SU-DHL-6 (cell line): ENCODE data around the gene GRM7.

ENCODE experiments used
- CTCF ChIP-seq: fragments of 200-600 bp; sonication (generic); IDR thresholded peaks from one replicate; pipeline ENCODE4 v1.5.1; 2017; ENCODE audit warnings: antibody characterized with exemption, mild to moderate bottlenecking, low read length, moderate library complexity; ENCODE audit not compliant: insufficient read depth, poor library complexity, severe bottlenecking
- EZH2phosphoT487 ChIP-seq: fragments of 200-600 bp; sonication (generic), shearing (Covaris generic); conservative IDR thresholded peaks from 2 replicates; pipeline ENCODE4 v1.6.1; 2018; ENCODE audit warnings: mild to moderate bottlenecking, antibody characterized with exemption, low read length, moderate library complexity, mixed read lengths

- no peak for TF ChIP-seq CTCF
- TF ChIP-seq EZH2phosphoT487: no peak
Observed at GRCh38 chr3:7444886-7445285, 584.0 kb downstream of the GRM7 start.
